ENCODE measurements around the gene LYAR. TPM values are rescaled to one million over a fixed set of nuclear protein-coding genes. Genes with fewer than 3 reads are reported as not detected.
A peak's percentile ranks its signal among the peaks of the same experiment; 100 is the strongest.
"Not testable (repeated sequence)": the region's sequence is repeated elsewhere in the genome, so short reads cannot be mapped to it uniquely, and the experiment has no call there.

The LYAR gene
- total RNA-seq, 4 donors from 2014 or later = 4.7 to 16.1 (median 10.3) TPM

GRCh38 chr4:4248029-4248884 is 41.7 kb downstream of the LYAR start, which contains the start of gene TMEM128:
TSS of gene TMEM128 (minus strand) at chr4:4248223. CDS start at chr4:4248202, 21 bp downstream.
- H3K9me3 ChIP-seq = no peaks in the 10 kb centered on the region
- DNase-seq (ENCODE audit: low spot score in 2 of 2) = peak; percentile 84 to 93
- no peaks in the 10 kb centered on the region for H3K27me3 ChIP-seq
- WGBS, 2 donors = 1% methylated on average over 57 to 61 of the region's 62 CpGs
- H3K27ac ChIP-seq = peak within 1 kb of the TSS; percentile 87 to 96 (median 92)
- H3K4me1 ChIP-seq = peaks cover 0 to 38% (median 18%) of the 10 kb centered on the region in 4 donors
- H3K4me3 ChIP-seq = peak within 1 kb of the TSS; percentile 83 to 99 (median 92)
- peak in 3 of 5 experiments; percentile 12 to 64 (median 57) for TF ChIP-seq CTCF (IDR thresholded peaks at IDR 0.05)
- peak; percentile 21 to 73 for TF ChIP-seq POLR2A (IDR thresholded peaks at IDR 0.05)
- peak; percentile 78 to 94 for TF ChIP-seq EP300 (IDR thresholded peaks at IDR 0.05)
- peaks cover 0 to 22% (median 0%) of the 10 kb centered on the region in 3 donors for H3K36me3 ChIP-seq

DNA sequence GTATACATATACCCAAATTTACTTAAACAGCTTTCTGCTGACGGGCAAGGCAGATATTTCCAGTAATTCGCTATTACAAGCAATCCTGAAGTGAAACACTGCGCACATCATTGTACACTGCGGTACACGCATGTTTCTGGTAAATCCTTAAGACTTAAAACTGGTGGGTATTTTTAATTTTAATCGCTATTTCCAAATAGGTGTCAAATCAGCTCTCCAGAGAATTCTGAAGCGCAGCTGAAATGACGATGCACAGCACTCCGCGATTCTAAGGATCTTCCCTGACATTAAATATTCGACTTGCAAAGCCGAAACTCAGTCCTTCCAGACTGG is 42.3 kb downstream of the LYAR start:
- H3K4me1 ChIP-seq = peaks cover 0 to 38% (median 18%) of the 10 kb centered on the region in 4 donors
- H3K27ac ChIP-seq = peak overlapping the region; percentile 87 to 96 (median 92)
- peak overlapping the region; percentile 83 to 99 (median 92) for H3K4me3 ChIP-seq
- no peak for DNase-seq (ENCODE audit: low spot score in 2 of 2)
- H3K36me3 ChIP-seq = peaks cover 0 to 28% (median 0%) of the 10 kb centered on the region in 3 donors
- 0% methylated on average over 12 of the region's 12 CpGs for WGBS, 2 donors
- no peak for TF ChIP-seq CTCF (IDR thresholded peaks at IDR 0.05)
- TF ChIP-seq EP300 (IDR thresholded peaks at IDR 0.05) = no peak
- TF ChIP-seq POLR2A (IDR thresholded peaks at IDR 0.05) = no peak
- no peaks in the 10 kb centered on the region for H3K9me3 ChIP-seq
- H3K27me3 ChIP-seq = no peaks in the 10 kb centered on the region

DNA sequence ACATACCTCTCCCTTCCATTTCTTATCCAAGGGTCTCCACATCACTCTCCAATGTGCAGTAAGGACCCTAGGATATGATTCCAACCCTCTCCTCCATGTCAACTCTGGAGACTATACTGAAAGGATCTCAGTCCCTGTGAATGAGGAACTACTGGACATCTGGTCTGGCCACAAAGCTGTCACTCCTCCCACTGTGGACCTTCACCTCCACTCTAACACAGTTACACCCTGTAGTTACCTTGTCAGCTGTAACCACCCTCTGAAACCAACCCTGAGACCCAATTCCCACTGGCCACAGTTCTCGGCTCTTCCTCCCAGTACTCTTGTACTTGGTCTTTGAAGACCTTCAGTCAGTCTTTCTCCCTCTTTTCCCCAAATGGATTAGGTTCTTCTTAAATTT is 44.8 kb downstream of the LYAR start:
- Histone ChIP-seq H3K27me3 (no peaks in the 10 kb centered on the region), H3K4me1 (peaks cover 0 to 37% (median 18%) of the 10 kb centered on the region in 4 donors), H3K36me3 (peaks cover 0 to 44% (median under 1%) of the 10 kb centered on the region in 3 donors), H3K9me3 (no peaks in the 10 kb centered on the region), H3K27ac (no peak overlapping the region), H3K4me3 (no peak overlapping the region)
- no peak for DNase-seq (ENCODE audit: low spot score in 2 of 2)
- TF ChIP-seq POLR2A (IDR thresholded peaks at IDR 0.05) = no peak
- no peak for TF ChIP-seq CTCF (IDR thresholded peaks at IDR 0.05)
- TF ChIP-seq EP300 (IDR thresholded peaks at IDR 0.05) = no peak
- 94 to 98% methylated on average over 1 of the region's 1 CpG for WGBS, 2 donors

DNA sequence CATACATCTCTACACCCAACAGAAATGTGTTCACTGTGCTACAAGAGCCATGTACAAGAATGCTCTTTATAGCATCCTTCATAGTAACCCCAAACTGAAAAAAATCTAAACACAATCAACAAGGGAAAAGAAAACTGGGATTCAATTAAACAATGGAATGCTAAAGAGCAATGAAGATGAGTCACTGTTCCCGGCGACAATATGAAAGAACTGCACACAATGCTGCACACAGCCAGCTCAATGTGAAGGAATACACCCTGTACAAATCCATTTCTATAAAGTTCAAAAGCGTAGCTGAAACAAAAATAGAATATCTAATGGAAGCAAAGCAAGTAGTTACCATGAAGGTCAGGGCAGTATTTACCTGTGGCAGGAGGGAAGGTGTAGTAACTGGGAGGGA is 50.4 kb downstream of the LYAR start:
- DNase-seq (ENCODE audit: low spot score in 2 of 2); H3K9me3 ChIP-seq; H3K4me3 ChIP-seq; H3K27me3 ChIP-seq; H3K4me1 ChIP-seq; H3K27ac ChIP-seq: not testable (repeated sequence)
- 58 to 64% methylated on average over 3 of the region's 3 CpGs for WGBS, 2 donors
- H3K36me3 ChIP-seq = peaks cover 0 to 89% (median 8%) of the 10 kb centered on the region in 3 donors

DNA sequence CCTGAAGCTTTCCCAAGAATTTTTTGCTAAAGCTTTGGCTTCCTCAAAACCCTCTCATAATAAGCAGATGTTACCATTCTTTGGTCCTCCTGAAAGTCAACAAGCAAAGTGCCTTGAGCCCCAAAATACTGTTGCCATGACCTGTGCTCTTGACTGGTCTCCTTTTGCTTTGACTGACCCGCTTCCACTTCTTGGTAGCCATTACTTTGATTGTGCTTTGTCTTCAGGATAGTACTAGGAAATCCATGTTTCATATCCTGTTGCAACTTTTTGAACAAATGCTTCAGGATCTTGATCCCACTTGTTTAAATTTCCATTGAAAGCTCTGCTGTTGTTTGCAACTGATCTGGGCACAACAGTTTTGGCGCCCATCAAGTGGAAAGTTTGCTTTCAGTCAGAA is 56.3 kb downstream of the LYAR start:
- H3K36me3 ChIP-seq = peaks cover 0 to 45% (median 0%) of the 10 kb centered on the region in 3 donors
- TF ChIP-seq CTCF (IDR thresholded peaks at IDR 0.05) (no peak), EP300 (IDR thresholded peaks at IDR 0.05) (no peak), POLR2A (IDR thresholded peaks at IDR 0.05) (no peak)
- H3K27me3 ChIP-seq = peaks cover 0 to 3% of the 10 kb centered on the region in 2 donors
- H3K4me1 ChIP-seq = no peaks in the 10 kb centered on the region
- peaks cover 0 to 13% (median 0%) of the 10 kb centered on the region in 4 donors for H3K9me3 ChIP-seq
- H3K27ac ChIP-seq = no peak overlapping the region
- H3K4me3 ChIP-seq = no peak overlapping the region
- no peak for DNase-seq (ENCODE audit: low spot score in 2 of 2)
- WGBS, 2 donors = 95 to 98% methylated on average over 2 of the region's 2 CpGs

Measured in tibial nerve (tissue), 4 donors.